Measurements from ENCODE around the gene ECE2.

Gene ECE2

GRCh38 chr3:184275961-184276910 is at the start of gene ECE2:
Gene ECE2 (plus strand): TSS chr3:184276022. CDS start chr3:184276154, 132 bp downstream.
- DNase-seq = no peak

GRCh38 chr3:184227481-184227935 is 48.3 kb upstream of the ECE2 start:
- no peak for DNase-seq

- DNase-seq = no peak
Measured at GRCh38 chr3:184228376-184229137, 47.3 kb upstream of the ECE2 start.

- DNase-seq = peak; percentile 63 to 78
Measured at GRCh38 chr3:184229394-184230080, 46.3 kb upstream of the ECE2 start, which contains the start of gene VWA5B2. Gene VWA5B2 (plus strand): TSS chr3:184229585. CDS start chr3:184230529, 944 bp downstream.

- DNase-seq = no peak
Measured at GRCh38 chr3:184230081-184230602, 45.7 kb upstream of the ECE2 start.

GRCh38 chr3:184230603-184231528 is 45.0 kb upstream of the ECE2 start:
- DNase-seq = no peak

- DNase-seq = no peak
Measured at GRCh38 chr3:184231671-184232070, 44.2 kb upstream of the ECE2 start.

GRCh38 chr3:184233127-184233843 is 42.5 kb upstream of the ECE2 start:
- DNase-seq = no peak

GRCh38 chr3:184234224-184234623 is 41.6 kb upstream of the ECE2 start:
- DNase-seq = no peak

GRCh38 chr3:184234671-184235380 is 41.0 kb upstream of the ECE2 start:
- no peak for DNase-seq

- no peak for DNase-seq
Measured at GRCh38 chr3:184235381-184236032, 40.3 kb upstream of the ECE2 start.

- no peak for DNase-seq
Measured at GRCh38 chr3:184236033-184236410, 39.8 kb upstream of the ECE2 start.

- no peak for DNase-seq
Measured at GRCh38 chr3:184236636-184237035, 39.2 kb upstream of the ECE2 start.

- DNase-seq = no peak
Measured at GRCh38 chr3:184237211-184237610, 38.6 kb upstream of the ECE2 start.

- no peak for DNase-seq
Measured at GRCh38 chr3:184237807-184238206, 38.0 kb upstream of the ECE2 start.

- DNase-seq = no peak
Measured at GRCh38 chr3:184238246-184238818, 37.5 kb upstream of the ECE2 start.

- no peak for DNase-seq
Measured at GRCh38 chr3:184239221-184239620, 36.6 kb upstream of the ECE2 start.

GRCh38 chr3:184239708-184240107 is 36.1 kb upstream of the ECE2 start:
- DNase-seq = no peak

- no peak for DNase-seq
Measured at GRCh38 chr3:184240384-184241140, 35.3 kb upstream of the ECE2 start.

All from NCI-H1930 (cell line).